Activated CD4-positive, CD25-positive, alpha-beta regulatory T cell (primary cell): ENCODE measurements around the gene PARP16.

Experiments
- DNase-seq, 4 experiments: peaks; one replicate each; lab custom pipeline; 2025; lab: John Stamatoyannopoulos, UW

Gene PARP16, protein sequence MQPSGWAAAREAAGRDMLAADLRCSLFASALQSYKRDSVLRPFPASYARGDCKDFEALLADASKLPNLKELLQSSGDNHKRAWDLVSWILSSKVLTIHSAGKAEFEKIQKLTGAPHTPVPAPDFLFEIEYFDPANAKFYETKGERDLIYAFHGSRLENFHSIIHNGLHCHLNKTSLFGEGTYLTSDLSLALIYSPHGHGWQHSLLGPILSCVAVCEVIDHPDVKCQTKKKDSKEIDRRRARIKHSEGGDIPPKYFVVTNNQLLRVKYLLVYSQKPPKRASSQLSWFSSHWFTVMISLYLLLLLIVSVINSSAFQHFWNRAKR

GRCh38 chr15:65286704-65287519 lies at the start of gene PARP16:
TSS of gene PARP16 (minus strand) at chr15:65286883. CDS start at chr15:65286426, 457 bp downstream.
- peak; percentile 71 to 88 (median 85) for DNase-seq

- no peak for DNase-seq
Measured at GRCh38 chr15:65335278-65336055, 48.8 kb upstream of the PARP16 start.

DNA sequence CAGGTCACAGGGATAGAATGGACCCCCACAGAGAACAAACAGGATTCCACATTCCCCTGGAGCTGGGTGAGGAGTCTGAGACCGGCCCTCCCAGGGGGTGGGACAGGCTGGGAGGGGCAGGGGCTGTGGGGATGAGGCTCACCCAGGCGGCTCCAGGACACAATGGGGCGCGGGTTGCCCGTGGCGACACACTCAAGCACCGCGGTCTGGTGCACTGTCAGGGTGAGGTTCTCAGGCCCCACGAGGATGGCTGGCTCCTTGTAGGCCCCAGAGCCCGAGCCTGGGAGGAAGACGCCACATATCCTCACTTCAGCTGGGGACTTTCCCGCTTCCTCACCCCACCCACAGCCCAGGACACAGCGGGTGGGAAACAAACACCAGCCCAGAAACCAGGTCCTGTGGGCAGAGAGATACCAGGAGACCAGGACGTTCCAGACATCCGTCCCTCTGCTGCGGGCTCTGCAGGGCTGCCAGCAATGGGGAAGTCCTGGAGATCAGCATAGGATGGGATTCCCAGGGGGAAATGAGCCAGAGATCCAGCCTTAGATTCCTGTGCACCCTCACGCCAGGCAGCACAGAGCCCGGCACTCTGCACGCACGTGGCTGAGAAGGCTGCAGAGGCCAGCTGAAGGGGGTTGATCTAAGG lies 48.0 kb upstream of the PARP16 start:
- DNase-seq = no peak

DNA sequence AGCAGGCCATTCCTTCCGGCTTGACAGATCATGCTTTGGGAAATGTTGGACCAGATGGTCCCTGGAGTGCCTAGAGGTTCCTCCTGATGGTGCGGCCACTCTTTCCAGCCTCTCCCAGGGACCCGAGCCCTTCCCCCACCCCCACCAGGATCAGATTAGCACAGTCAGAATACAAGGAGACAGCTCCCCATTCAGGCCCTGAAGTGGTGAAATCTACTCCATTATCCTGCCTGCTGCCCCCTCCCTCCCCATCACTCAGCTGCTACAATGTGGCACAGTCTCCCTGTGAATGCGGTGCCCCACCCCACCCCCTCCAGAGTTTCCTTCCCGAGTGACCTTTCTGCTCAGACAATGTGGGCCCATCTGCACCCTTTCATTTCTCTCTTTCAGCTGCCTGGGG lies 47.2 kb upstream of the PARP16 start:
- no peak for DNase-seq

DNA sequence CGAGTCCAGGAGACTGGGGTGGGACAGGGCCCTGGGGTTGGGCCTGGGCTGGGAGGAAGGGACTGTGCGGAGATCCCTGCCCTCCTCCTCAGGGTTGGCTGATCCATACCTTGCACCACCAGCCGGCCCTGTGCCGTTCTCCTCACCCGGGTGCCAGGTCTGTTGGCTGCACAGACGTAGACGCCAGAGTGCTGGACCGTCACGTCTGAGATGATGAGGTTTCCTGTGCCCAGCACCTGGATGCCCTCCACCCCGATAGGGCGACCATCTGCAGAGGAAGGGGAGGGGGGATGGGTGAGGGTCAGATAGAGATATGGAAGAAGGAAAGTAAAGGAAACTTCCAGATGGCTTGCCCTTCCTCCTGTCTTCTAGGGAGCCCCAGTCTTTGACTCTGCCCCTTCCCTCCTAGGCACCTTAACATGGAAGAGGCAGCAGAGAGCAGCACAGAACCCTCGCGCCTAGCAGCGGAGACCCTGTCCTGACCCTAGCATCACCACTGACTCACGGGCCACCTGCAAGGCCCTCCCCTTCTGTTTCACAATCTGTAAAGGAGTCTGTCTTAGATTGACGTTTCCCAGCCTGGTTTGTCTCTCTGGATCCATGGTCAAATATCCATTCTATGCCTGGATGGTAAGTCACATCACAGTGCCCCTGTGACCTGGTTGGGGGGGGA lies 46.6 kb upstream of the PARP16 start:
- no peak for DNase-seq

GRCh38 chr15:65332391-65333147 lies 45.9 kb upstream of the PARP16 start:
- DNase-seq = no peak

GRCh38 chr15:65331811-65332210 lies 45.1 kb upstream of the PARP16 start:
- DNase-seq = no peak

- DNase-seq = no peak
Measured at GRCh38 chr15:65330934-65331645, 44.4 kb upstream of the PARP16 start.

- no peak for DNase-seq
Measured at GRCh38 chr15:65329984-65330735, 43.5 kb upstream of the PARP16 start.

DNA sequence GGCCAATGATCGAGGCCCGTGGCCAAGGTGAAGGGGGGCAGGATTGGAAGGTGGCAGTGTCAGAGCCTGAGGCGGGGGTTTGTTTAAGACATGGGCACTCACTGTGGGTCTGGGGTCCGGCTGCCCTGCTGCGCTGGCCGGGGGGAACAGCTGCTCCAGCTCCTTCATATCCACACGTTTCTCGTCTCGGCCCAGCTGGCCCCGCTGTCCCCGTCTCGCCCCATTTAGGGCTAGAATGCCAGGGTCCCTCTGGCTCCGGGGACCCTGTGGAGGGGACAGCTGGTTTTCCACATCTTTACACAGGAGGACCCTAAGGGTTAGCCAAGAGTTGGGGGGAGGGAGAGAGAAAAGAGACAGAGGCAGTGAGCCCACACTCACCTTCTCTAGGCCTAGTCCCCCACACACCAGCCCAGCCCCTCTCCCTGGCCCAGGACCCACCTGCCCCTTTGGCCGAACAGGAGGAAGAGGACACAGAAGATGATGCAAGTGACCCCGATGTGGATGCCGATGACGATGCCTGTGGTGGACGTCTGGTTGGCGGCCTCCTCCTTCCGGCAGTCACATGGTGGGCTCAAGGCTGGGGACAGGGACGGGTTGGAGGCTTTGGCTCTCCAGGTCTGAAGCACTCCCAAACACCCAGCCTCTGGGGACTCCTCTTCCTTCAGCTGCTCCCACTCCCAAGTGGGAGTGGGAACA lies 42.8 kb upstream of the PARP16 start:
- no peak for DNase-seq

DNA sequence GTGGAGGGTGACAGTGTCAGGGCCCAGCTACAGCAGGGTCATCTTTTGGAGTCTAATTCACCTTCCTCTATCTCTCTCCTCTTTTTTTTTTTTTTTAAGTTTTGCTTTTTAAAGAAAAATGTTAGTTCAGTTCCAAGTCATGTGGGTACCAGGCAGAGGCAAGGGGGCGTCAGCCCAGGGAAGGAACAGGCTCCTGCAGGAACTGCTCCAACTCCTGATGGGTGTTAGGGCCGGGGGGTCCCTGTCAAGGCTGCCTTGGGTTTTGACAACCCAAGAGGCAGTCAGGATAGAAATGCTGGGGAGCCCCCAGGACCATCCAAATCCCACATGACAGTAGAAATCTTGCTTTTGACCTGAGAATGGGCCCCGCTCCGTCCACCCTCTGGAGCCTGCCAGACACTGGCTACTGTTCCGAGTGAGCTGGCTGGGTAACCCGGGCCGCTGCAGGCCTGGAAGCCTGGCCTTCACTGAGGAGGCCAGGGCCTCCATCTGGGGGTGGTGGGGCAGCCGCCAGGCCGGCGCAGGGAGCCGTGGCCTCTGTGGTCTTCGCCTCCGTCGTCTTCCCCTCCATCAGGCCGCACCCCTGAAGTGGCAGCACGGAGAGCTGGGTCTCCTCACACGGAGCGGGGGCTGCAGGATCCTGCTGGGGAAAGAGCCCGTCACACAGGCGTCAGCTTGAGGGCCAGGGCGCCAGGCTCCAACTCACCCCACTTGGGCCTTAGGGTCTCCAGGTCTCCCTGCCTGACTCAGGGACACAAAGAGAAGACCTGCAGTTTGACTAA lies 42.0 kb upstream of the PARP16 start:
- DNase-seq = no peak

DNA sequence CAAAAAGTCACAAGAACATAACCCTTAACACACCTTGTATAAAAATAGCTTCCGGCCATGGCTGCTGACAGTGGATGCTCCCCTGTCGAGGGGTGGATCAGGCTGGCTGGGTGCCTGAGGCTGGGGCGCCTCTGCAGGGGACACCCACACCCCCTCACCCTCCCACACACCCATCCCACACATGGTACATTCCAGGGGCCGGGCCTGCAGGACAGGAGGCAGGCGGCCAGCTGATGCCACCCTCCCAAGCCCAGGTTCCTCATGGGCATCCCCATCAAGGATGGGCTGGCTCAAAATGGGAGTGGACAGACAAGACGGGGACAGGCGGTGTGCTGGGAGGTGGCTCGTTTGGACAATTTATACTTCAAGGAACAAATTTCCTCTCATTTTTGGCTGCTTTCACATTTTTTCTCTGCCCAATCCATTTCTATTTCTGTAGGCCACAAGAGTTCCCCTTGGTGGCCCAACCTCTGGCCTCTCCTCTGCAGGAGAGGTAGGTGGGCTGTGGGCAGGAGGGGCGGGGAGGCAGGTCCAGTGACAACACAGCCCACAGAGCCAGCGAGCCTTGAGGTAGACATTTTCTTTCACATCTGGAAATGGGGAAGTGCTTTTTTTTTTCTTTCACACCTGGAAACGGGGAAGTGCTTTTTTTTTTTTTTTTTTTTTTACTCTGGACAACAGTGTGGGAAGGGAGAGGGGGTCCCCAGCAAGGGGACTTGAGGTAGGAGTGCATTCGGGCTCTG lies 41.1 kb upstream of the PARP16 start:
- no peak for DNase-seq

DNA sequence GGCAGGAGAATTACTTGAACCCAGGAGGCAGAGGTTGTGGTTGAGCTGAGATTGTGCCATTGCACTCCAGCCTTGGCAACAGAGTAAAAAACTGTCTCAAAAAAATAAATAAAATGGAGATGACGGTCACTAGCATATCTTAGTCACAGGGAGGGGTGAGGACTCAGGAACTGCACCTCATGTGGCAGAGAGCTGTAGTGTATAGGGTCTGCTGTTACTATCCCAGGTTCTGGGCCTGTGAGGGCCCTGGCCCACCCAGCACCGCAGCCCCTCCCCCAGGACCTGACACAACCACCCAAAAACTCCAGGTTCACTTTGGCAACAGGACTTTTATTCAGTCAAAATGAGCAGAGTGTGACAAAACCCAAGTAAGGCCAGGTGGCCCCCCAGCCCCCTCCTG lies 40.1 kb upstream of the PARP16 start:
- DNase-seq = no peak

DNA sequence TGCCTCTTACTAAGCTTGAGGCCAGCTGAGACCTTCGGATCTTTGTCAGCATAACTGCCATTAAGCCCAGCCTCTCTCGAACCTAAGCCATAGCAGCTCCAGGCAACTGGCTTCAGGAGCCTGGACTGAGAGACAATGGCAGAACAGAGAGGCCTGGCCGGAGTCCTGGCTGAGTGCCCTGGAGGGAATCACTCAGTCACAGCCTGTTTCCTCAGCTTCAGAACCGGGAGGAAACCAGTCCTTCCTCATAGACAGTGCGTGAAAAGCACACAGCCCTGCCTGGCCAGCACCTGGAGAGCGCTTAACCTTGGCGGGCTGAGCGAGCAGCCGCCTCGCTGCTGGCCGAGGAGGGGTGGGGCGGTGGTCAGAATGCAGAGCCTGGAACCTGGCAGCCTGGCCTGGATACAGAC lies 39.4 kb upstream of the PARP16 start:
- no peak for DNase-seq

GRCh38 chr15:65323071-65323511 lies 36.4 kb upstream of the PARP16 start:
- no peak for DNase-seq

DNA sequence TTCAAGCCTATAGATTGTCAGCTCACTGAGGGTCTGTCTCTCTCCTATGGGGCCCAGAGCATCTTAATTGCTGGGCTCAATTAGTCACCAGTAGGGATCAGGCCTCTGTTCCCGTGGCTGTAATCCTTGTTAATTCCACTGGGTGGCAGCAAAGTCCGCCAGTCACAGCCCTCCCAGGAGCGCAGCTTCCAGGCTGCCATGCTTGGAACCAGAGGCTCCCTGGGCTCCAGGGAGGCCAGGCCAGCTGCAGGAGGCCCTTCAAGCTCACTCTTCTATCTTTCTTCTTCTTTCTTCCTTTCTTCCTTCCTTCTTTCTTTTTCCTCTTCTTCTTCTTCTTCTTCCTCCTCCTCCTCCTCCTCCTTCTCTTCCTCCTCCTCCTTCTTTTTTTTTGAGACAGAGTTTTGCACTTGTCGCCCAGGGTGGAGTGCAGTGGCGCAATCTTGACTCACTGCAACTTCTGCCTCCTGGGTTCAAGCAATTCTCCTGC lies 32.2 kb upstream of the PARP16 start:
- peak; percentile 39 to 57 (median 48) for DNase-seq

- DNase-seq = no peak
Measured at GRCh38 chr15:65312400-65312916, 25.8 kb upstream of the PARP16 start.
